ENCODE measurements around the gene KCNQ5. TPM values are rescaled to one million over a fixed set of nuclear protein-coding genes. Genes with fewer than 3 reads are reported as not detected.

KCNQ5 gene
- total RNA-seq, 1 experiment from 2014 or later = 9.4 TPM

GRCh38 chr6:72826037-72826436, 204.2 kb downstream of the KCNQ5 start:
- Histone ChIP-seq H3K4me1 (ENCODE audit: control insufficient read depth, insufficient read depth, low read length) (no peaks in the 10 kb centered on the region), H3K27me3 (ENCODE audit: control insufficient read depth, insufficient read depth, low read length) (no peaks in the 10 kb centered on the region), H3K9me3 (ENCODE audit: control insufficient read depth, insufficient read depth, low read depth, low read length) (peaks cover 3% of the 10 kb centered on the region; the same call in 1 of the 2 replicates), H3K27ac (ENCODE audit: low read length) (no peak overlapping the region), H3K36me3 (ENCODE audit: control insufficient read depth, insufficient read depth, low read length) (no peaks in the 10 kb centered on the region), H3K4me3 (ENCODE audit: low read depth in 2 of 2, low read length in 2 of 2) (no peak overlapping the region)
- BruUV-seq (replicated peaks) = no TSS peak
- intact Hi-C loops (cut with micrococcal nuclease; ENCODE audit: unreplicated experiment) (no loop called here), in situ Hi-C loops (cut with HindIII; ENCODE audit: low pct_unique_long_range_greater_than_20kb, low sequenced_read_pairs) (no loop called here)
- TF ChIP-seq POLR2AphosphoS5 (IDR thresholded peaks at IDR 0.05; ENCODE audit: low read depth, low read length) (no peak), TCF7L2 (IDR thresholded peaks at IDR 0.05; ENCODE audit: low read depth, low read length) (no peak), REST (IDR thresholded peaks at IDR 0.05; ENCODE audit: insufficient read depth in 1 of 2, low read depth in 2 of 2, low read length in 1 of 2) (no peak), SIN3A (IDR thresholded peaks at IDR 0.05; ENCODE audit: borderline replicate concordance, insufficient read depth, low read depth, low read length) (no peak), CTCF (IDR thresholded peaks at IDR 0.05) (no peak)
- ChIA-PET CTCF (no interaction called here), POLR2A (no interaction called here)
- DNase-seq (ENCODE audit: low read depth, low spot score) = no peak
- 0 out of 2 replicates have a peak, but pooled peaks have one; percentile 39 for ATAC-seq

- POLR2A ChIA-PET = interaction anchor here (0.6 kb wide), 1 partner anchor 109 kb away, joined by 5 read pairs; no protein-coding TSS in a partner anchor
- Histone ChIP-seq H3K4me3 (ENCODE audit: low read depth in 2 of 2, low read length in 2 of 2) (no peak overlapping the region), H3K27me3 (ENCODE audit: control insufficient read depth, insufficient read depth, low read length) (no peaks in the 10 kb centered on the region), H3K36me3 (ENCODE audit: control insufficient read depth, insufficient read depth, low read length) (no peaks in the 10 kb centered on the region), H3K4me1 (ENCODE audit: control insufficient read depth, insufficient read depth, low read length) (no peaks in the 10 kb centered on the region), H3K27ac (ENCODE audit: low read length) (no peak overlapping the region), H3K9me3 (ENCODE audit: control insufficient read depth, insufficient read depth, low read depth, low read length) (peaks cover 3% of the 10 kb centered on the region; the same call in 1 of the 2 replicates)
- DNase-seq (ENCODE audit: low read depth, low spot score) (no peak), ATAC-seq (no peak)
- CTCF ChIA-PET = no interaction called here
- no TSS peak for BruUV-seq (replicated peaks)
- intact Hi-C loops (cut with micrococcal nuclease; ENCODE audit: unreplicated experiment) = no loop called here
- TF ChIP-seq TCF7L2 (IDR thresholded peaks at IDR 0.05; ENCODE audit: low read depth, low read length) (no peak), POLR2AphosphoS5 (IDR thresholded peaks at IDR 0.05; ENCODE audit: low read depth, low read length) (no peak), SIN3A (IDR thresholded peaks at IDR 0.05; ENCODE audit: borderline replicate concordance, insufficient read depth, low read depth, low read length) (no peak), REST (IDR thresholded peaks at IDR 0.05; ENCODE audit: insufficient read depth in 1 of 2, low read depth in 2 of 2, low read length in 1 of 2) (no peak), CTCF (IDR thresholded peaks at IDR 0.05) (no peak)
- in situ Hi-C loops (cut with HindIII; ENCODE audit: low pct_unique_long_range_greater_than_20kb, low sequenced_read_pairs) = no loop called here
Observed at GRCh38 chr6:72826744-72827438, 205.0 kb downstream of the KCNQ5 start.

Measured in Panc1 (cell line).